Measurements from ENCODE around the gene RNF2. TPM values are rescaled to one million over a fixed set of nuclear protein-coding genes. Genes with fewer than 3 reads are reported as not detected.
"Not testable (repeated sequence)": the region's sequence is repeated elsewhere in the genome, so short reads cannot be mapped to it uniquely, and the experiment has no call there.

Gene RNF2
- total and polyA plus RNA-seq, 8 donors, result 2.2 to 12.7 (median 8.6) TPM

DNA sequence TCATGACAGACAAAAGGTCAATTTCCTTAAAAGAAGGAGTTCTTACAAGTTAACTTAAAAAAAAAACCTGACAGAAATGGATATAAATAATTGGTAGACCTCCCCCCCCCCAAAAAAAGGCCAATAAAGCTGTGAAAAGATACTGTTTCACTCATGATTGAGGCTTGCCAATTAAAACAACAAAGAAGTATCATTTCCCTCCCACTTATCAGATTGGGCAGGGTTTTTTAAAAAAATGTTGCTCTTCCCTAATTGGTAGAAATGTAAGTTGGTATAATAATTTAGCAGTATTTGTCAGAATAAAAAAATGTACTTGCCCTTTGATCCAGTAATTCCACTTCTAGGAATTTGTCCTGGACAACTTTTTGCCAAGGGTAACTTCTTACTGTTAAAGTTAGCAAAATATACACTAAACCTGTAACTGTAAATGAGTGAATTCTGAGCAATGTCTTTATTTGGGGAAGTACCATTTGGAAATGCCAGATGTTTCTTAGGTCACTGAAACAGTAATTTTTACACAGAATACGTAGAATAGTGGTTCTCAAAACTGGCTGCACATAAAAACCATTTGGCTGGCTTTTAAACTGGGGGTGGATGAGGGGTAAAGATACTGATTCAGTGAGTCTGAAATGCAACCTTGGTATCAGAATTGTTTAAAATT lies 17.5 kb downstream of the RNF2 start:
- no peak overlapping the region for H3K27ac ChIP-seq
- ATAC-seq (no peak), DNase-seq (no peak), FAIRE-seq (no peak)
- H3K4me3 ChIP-seq, result no peak overlapping the region
- H3K9me3 ChIP-seq, result no peaks in the 10 kb centered on the region
- no peaks in the 10 kb centered on the region for H3K27me3 ChIP-seq
- peaks cover 5 to 23% (median 7%) of the 10 kb centered on the region in 3 donors for H3K4me1 ChIP-seq
- H3K36me3 ChIP-seq, result no peaks in the 10 kb centered on the region
- TF ChIP-seq, protein P1, sequence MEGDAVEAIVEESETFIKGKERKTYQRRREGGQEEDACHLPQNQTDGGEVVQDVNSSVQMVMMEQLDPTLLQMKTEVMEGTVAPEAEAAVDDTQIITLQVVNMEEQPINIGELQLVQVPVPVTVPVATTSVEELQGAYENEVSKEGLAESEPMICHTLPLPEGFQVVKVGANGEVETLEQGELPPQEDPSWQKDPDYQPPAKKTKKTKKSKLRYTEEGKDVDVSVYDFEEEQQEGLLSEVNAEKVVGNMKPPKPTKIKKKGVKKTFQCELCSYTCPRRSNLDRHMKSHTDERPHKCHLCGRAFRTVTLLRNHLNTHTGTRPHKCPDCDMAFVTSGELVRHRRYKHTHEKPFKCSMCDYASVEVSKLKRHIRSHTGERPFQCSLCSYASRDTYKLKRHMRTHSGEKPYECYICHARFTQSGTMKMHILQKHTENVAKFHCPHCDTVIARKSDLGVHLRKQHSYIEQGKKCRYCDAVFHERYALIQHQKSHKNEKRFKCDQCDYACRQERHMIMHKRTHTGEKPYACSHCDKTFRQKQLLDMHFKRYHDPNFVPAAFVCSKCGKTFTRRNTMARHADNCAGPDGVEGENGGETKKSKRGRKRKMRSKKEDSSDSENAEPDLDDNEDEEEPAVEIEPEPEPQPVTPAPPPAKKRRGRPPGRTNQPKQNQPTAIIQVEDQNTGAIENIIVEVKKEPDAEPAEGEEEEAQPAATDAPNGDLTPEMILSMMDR (IDR thresholded peaks at IDR 0.05), result no peak
- WGBS, 2 donors, result 89 to 92% methylated on average over 1 of the region's 1 CpG
- intact Hi-C loops (cut with DNase I), result no loop called here

DNA sequence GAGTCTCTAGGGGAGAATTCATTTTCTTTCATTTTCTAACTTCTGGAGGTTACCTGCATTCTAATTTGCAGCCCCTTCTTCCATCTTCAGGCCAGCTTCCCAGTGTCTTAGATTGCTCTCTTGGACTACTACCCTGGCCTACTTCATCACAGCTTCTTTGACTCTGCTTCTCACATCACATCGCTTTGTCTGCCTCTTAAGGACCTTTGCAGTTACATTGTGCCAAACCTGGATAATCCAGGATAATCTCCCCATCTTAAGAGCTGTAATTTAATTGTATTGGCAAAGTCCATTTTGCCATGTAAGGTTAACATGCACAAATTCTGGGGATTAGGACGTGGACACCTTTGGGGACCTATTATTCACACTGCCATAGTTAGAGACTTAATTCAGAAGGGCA lies 18.4 kb downstream of the RNF2 start:
- no peak for ATAC-seq
- no peaks in the 10 kb centered on the region for H3K9me3 ChIP-seq
- intact Hi-C loops (cut with DNase I), result no loop called here
- no peak for FAIRE-seq
- no peak for DNase-seq
- H3K36me3 ChIP-seq, result no peaks in the 10 kb centered on the region
- peaks cover 5 to 19% (median 6%) of the 10 kb centered on the region in 3 donors for H3K4me1 ChIP-seq
- H3K4me3 ChIP-seq, result no peak overlapping the region
- H3K27ac ChIP-seq, result no peak overlapping the region
- 95 to 98% methylated on average over 2 of the region's 2 CpGs for WGBS, 2 donors
- TF ChIP-seq, protein P1 (IDR thresholded peaks at IDR 0.05), result no peak
- no peaks in the 10 kb centered on the region for H3K27me3 ChIP-seq

DNA sequence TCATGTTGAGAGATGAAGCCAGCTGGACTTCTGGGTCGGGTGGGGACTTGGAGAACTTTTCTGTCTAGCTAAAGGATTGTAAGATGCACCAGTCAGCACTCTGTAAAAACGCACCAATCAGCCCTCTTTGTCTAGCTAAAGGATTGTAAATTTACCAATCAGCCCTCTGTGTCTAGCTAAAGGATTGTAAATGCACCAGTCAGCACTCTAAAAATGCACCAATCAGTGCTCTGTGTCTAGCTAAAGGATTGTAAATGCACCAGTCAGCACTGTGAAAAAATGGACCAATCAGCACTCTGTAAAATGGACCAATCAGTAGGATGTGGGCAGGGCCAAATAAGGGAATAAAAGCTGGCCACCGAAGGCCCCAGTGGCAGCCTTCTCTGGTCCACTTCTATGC lies 19.6 kb downstream of the RNF2 start:
- H3K4me3 ChIP-seq; H3K9me3 ChIP-seq; H3K36me3 ChIP-seq; intact Hi-C loops (cut with DNase I); ATAC-seq; H3K27me3 ChIP-seq; FAIRE-seq; DNase-seq; H3K27ac ChIP-seq: not testable (repeated sequence)
- 86 to 96% methylated on average over 3 of the region's 3 CpGs for WGBS, 2 donors
- H3K4me1 ChIP-seq, result peaks cover 0 to 10% (median 5%) of the 10 kb centered on the region in 3 donors

DNA sequence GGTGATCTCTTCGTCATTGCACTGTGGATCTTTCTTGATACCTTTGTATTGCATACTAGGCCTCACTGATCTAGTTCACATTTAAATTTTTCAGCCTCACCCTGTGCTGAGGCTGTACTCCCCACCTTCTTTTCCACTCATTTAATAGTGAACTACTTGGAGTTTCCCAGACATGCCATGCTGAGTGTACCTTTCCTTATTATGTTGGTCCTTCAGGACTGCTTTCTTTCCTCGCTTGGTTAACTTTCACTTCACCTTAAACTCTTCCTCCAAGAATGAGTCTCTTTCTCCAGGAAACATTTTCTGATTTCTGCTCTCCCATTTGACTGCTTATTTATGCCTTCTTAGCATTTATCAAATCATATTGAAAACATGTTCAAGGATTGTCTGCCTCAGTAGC lies 20.8 kb downstream of the RNF2 start:
- H3K9me3 ChIP-seq, result no peaks in the 10 kb centered on the region
- intact Hi-C loops (cut with DNase I), result no loop called here
- TF ChIP-seq, protein P1 (IDR thresholded peaks at IDR 0.05), result no peak
- DNase-seq (no peak), ATAC-seq (no peak), FAIRE-seq (no peak)
- no peaks in the 10 kb centered on the region for H3K36me3 ChIP-seq
- H3K27me3 ChIP-seq, result no peaks in the 10 kb centered on the region
- H3K4me1 ChIP-seq, result peaks cover 0 to 10% (median 5%) of the 10 kb centered on the region in 3 donors
- H3K27ac ChIP-seq, result no peak overlapping the region
- H3K4me3 ChIP-seq, result no peak overlapping the region
- WGBS, 2 donors, result 96 to 98% methylated on average over 2 of the region's 2 CpGs

DNA sequence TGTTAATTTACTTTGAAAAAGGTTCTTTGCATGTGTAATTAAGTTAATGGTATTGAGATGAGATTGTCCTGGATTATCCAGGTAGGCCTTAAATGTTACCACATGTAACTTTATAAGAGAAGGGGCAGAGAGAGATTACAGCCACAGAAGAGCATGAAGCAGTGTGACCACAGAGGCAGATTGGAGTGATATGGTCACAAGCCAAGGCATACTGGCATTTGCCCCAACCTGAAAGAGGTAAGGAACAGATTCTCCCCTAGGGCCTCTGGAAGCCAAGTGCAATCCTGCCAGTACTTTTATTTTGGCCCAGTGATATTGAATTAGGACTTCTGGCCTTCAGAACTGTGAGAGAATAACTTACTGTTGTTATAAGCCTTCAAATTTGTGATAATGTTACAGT lies 23.0 kb downstream of the RNF2 start:
- ATAC-seq, result peak in 1 of 4 donors; percentile 41
- intact Hi-C loops (cut with DNase I), result no loop called here

More for the DNA sequence above, 23.0 kb downstream of the RNF2 start:
- H3K36me3 ChIP-seq, result no peaks in the 10 kb centered on the region
- TF ChIP-seq, protein P1 (IDR thresholded peaks at IDR 0.05), result no peak
- FAIRE-seq, result no peak
- no peak for DNase-seq
- H3K27ac ChIP-seq, result no peak overlapping the region
- H3K4me1 ChIP-seq, result no peaks in the 10 kb centered on the region
- no peaks in the 10 kb centered on the region for H3K9me3 ChIP-seq
- H3K4me3 ChIP-seq, result no peak overlapping the region
- H3K27me3 ChIP-seq, result no peaks in the 10 kb centered on the region
